Ishikawa (cell line): ENCODE measurements around the gene BMP2K.

Source experiments
- CEBPB ChIP-seq: IDR thresholded peaks from 2 replicates; pipeline ENCODE4 v1.6.1; 2012
- CREB1 ChIP-seq: IDR thresholded peaks from 2 replicates; pipeline ENCODE4 v1.6.1; 2012; ENCODE audit warnings: low read depth
- EGR1 ChIP-seq: IDR thresholded peaks from 2 replicates; pipeline ENCODE4 v1.6.1; 2012
- EP300 ChIP-seq: IDR thresholded peaks from 2 replicates; pipeline ENCODE4 v1.6.1; 2012; ENCODE audit warnings: borderline replicate concordance
- FOXM1 ChIP-seq: IDR thresholded peaks from 2 replicates; pipeline ENCODE4 v1.6.1; 2012; ENCODE audit warnings: low read depth, borderline replicate concordance
- NFIC ChIP-seq: IDR thresholded peaks from 2 replicates; pipeline ENCODE4 v1.6.1; 2012
- RAD21 ChIP-seq: IDR thresholded peaks from 2 replicates; pipeline ENCODE4 v1.6.1; 2012; ENCODE audit warnings: low read depth
- TAF1 ChIP-seq: IDR thresholded peaks from 2 replicates; pipeline ENCODE4 v1.6.1; 2012; ENCODE audit warnings: low read depth, mild to moderate bottlenecking
- TCF12 ChIP-seq: IDR thresholded peaks from 2 replicates; pipeline ENCODE4 v1.6.1; 2012; ENCODE audit warnings: low read depth
- TEAD4 ChIP-seq: IDR thresholded peaks from 2 replicates; pipeline ENCODE4 v1.6.1; 2012
- YY1 ChIP-seq: IDR thresholded peaks from 2 replicates; pipeline ENCODE4 v1.6.1; 2012; ENCODE audit warnings: low read depth
- ZBTB7A ChIP-seq: IDR thresholded peaks from 2 replicates; pipeline ENCODE4 v1.6.1; 2012; ENCODE audit warnings: low read depth
- TF ChIP-seq, protein P1 (sequence below): IDR thresholded peaks from 2 replicates; pipeline ENCODE4 v1.6.1; 2012
- TF ChIP-seq, protein P2 (sequence below): IDR thresholded peaks from 2 replicates; pipeline ENCODE4 v1.6.1; 2012
- TF ChIP-seq, protein P3 (sequence below): IDR thresholded peaks from 2 replicates; pipeline ENCODE4 v1.6.1; 2012; ENCODE audit warnings: low read depth, mild to moderate bottlenecking

BMP2K gene

DNA sequence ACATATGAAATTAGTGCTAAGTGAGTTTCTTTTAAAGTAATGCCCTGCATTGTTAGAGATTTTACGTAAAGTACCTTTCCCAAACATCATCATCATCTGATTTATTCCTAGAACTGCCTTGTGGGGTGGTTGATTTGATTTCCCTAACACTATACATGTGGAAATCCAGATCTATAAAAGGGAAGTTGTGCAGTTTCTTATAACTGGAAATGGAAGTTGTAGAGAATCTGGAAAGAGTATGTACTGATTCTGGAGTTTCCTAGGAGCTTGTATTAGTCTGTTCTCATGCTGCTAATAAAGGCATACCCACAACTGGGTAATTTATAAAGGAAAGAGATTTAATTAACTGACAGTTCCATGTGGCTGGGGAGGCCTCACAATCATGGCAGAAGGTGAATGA is 47.9 kb downstream of the BMP2K start:
- no peak for TF ChIP-seq TCF12
- TF ChIP-seq TEAD4, result no peak
- no peak for TF ChIP-seq CEBPB
- TF ChIP-seq, protein P1, sequence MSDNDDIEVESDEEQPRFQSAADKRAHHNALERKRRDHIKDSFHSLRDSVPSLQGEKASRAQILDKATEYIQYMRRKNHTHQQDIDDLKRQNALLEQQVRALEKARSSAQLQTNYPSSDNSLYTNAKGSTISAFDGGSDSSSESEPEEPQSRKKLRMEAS, result no peak
- TF ChIP-seq RAD21, result no peak

DNA sequence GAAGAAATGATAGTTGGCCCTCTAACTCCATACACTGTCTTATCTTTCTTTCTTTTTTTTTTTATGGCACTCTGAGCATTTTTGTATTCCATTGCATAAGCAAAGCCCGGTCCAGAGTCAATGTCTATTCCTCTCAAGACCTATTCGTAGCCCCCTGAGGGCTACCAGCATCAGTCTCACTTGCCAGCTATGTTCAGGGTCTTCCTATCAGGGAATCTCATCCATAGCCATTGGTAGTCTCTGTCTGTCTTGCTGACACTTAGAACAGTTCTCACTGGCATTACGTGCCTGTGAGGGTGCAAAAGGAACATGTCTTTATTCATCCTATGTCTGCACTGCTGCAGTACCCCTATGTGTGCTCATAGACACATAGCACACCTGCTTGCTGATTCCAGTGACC is 51.0 kb downstream of the BMP2K start:
- TF ChIP-seq TAF1, result no peak
- TF ChIP-seq, protein P2, sequence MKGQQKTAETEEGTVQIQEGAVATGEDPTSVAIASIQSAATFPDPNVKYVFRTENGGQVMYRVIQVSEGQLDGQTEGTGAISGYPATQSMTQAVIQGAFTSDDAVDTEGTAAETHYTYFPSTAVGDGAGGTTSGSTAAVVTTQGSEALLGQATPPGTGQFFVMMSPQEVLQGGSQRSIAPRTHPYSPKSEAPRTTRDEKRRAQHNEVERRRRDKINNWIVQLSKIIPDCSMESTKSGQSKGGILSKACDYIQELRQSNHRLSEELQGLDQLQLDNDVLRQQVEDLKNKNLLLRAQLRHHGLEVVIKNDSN, result no peak
- no peak for TF ChIP-seq FOXM1
- TF ChIP-seq ZBTB7A, result no peak

DNA sequence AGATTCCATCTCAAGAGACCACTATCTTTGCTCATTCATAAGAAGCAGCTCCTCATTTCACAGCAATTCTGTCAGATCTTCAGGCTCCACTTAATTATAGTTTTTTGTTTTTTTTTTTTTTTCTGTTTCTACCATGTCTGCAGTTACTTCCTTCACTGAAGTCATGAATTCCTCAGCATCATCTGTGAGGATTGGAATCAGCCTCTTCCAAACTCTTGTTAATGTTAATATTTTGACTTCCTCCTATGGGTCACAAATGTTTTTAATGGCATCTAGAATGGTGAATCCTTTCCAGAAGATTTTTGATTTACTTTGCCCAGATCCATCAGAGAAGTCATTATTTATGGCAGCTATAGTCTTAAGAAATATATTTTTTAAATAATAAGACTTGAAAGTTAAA is 53.1 kb downstream of the BMP2K start:
- TF ChIP-seq FOXM1, result no peak
- no peak for TF ChIP-seq TCF12
- TF ChIP-seq, protein P2, result no peak
- TF ChIP-seq YY1, result no peak
- TF ChIP-seq CREB1, result no peak
- no peak for TF ChIP-seq TAF1
- TF ChIP-seq EGR1, result no peak
- no peak for TF ChIP-seq NFIC
- no peak for TF ChIP-seq ZBTB7A

DNA sequence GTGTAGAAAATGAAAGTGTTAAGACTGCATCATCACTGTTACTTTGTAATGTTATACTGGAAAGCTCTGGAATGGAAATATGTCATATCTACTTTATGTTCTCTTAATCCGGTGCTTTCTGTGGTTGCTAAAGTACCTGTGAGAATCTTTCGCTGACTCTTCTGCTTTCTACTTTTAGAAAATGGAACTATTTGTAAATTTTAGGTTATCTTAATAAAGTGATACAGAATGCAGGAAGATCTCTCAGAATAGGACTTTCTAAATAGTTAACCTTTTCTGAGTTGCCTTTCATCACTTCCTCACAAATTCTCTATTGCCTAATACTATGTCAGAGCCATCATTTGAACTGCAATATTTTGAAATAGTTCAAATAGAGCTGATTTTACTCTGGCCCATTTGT is 69.3 kb downstream of the BMP2K start:
- TF ChIP-seq FOXM1 (no peak), YY1 (no peak)

DNA sequence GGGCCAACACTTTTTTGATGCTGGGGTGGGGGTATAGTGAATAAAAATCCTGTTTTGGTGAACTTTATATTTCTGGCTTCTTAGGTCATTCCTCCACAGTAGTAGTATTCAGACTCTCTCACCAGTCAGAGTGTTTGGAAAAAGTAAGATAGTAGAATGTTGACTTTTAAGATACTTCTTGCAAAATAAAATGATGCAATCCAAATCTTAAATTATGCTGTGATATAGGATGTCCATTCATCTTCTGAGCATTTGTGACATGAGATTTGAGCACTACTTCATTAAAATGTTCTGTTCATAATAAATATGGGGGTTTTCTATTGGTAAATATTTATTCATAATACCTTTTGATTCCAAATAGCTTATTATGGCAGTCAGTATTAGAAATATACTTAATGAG is 70.1 kb downstream of the BMP2K start:
- TF ChIP-seq EGR1, result no peak
- TF ChIP-seq FOXM1, result no peak
- TF ChIP-seq, protein P2, result no peak
- TF ChIP-seq TAF1, result no peak
- no peak for TF ChIP-seq ZBTB7A
- TF ChIP-seq, protein P3, sequence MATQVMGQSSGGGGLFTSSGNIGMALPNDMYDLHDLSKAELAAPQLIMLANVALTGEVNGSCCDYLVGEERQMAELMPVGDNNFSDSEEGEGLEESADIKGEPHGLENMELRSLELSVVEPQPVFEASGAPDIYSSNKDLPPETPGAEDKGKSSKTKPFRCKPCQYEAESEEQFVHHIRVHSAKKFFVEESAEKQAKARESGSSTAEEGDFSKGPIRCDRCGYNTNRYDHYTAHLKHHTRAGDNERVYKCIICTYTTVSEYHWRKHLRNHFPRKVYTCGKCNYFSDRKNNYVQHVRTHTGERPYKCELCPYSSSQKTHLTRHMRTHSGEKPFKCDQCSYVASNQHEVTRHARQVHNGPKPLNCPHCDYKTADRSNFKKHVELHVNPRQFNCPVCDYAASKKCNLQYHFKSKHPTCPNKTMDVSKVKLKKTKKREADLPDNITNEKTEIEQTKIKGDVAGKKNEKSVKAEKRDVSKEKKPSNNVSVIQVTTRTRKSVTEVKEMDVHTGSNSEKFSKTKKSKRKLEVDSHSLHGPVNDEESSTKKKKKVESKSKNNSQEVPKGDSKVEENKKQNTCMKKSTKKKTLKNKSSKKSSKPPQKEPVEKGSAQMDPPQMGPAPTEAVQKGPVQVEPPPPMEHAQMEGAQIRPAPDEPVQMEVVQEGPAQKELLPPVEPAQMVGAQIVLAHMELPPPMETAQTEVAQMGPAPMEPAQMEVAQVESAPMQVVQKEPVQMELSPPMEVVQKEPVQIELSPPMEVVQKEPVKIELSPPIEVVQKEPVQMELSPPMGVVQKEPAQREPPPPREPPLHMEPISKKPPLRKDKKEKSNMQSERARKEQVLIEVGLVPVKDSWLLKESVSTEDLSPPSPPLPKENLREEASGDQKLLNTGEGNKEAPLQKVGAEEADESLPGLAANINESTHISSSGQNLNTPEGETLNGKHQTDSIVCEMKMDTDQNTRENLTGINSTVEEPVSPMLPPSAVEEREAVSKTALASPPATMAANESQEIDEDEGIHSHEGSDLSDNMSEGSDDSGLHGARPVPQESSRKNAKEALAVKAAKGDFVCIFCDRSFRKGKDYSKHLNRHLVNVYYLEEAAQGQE, result no peak

DNA sequence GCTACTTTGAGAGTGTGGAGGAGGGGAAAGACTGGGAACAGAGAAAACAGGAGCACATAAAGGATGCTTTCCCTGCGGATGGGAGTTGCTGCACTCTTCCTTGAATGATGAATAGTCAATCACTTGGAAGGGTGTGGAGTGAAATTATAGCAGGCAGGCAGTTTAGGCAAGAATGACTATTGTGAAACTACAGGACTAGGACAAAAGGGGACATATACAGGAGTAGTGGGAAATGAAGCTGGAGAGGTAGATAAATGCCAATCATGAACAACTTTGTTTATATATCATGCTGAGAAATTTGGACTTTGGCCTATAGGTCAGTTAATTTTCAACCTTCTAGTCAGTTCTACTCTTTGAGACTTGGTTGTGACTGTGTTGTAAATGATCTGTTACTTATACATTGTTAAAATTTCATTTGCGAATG is 86.2 kb downstream of the BMP2K start:
- TF ChIP-seq FOXM1, result no peak
- TF ChIP-seq TCF12, result no peak
- TF ChIP-seq CREB1, result no peak
- no peak for TF ChIP-seq EGR1
- no peak for TF ChIP-seq NFIC
- TF ChIP-seq, protein P2, result no peak
- no peak for TF ChIP-seq RAD21
- TF ChIP-seq, protein P1, result no peak
- TF ChIP-seq EP300, result no peak
- TF ChIP-seq ZBTB7A, result no peak
- no peak for TF ChIP-seq TEAD4
- no peak for TF ChIP-seq YY1
- TF ChIP-seq TAF1, result no peak
- TF ChIP-seq, protein P3, result no peak
- no peak for TF ChIP-seq CEBPB
